SJCRH30 (cell line): ENCODE results near the gene SMAD3. TPM values are rescaled to one million over a fixed set of nuclear protein-coding genes. Genes with fewer than 3 reads are reported as not detected.

ENCODE experiments used
- DNase-seq, 2 experiments: peaks; one replicate each; pipeline ENCODE4 v3.0.0-alpha.2; 2015 to 2020
- H3K27ac ChIP-seq: fragments of 250-450 bp; sonication (Bioruptor Pico); 2 replicates; pipeline ENCODE4 v1.5.1; 2020; ENCODE audit warnings: mild to moderate bottlenecking, moderate library complexity
- H3K27me3 ChIP-seq: fragments of 250-450 bp; sonication (Bioruptor Pico); 2 replicates; pipeline ENCODE4 v1.5.1; 2020; ENCODE audit warnings: mild to moderate bottlenecking, moderate library complexity
- H3K36me3 ChIP-seq: fragments of 250-450 bp; sonication (Bioruptor Pico); 2 replicates; pipeline ENCODE4 v1.5.1; 2020; ENCODE audit warnings: mild to moderate bottlenecking, moderate library complexity
- H3K4me1 ChIP-seq: fragments of 250-450 bp; sonication (Bioruptor Pico); 2 replicates; pipeline ENCODE4 v1.5.1; 2020; ENCODE audit warnings: mild to moderate bottlenecking, moderate library complexity
- H3K4me3 ChIP-seq: fragments of 250-450 bp; sonication (Bioruptor Pico); 2 replicates; pipeline ENCODE4 v1.5.1; 2020; ENCODE audit warnings: mild to moderate bottlenecking, moderate library complexity
- H3K9me3 ChIP-seq: fragments of 250-450 bp; sonication (Bioruptor Pico); replicated peaks from 2 replicates; pipeline ENCODE4 v1.5.1; 2020; ENCODE audit warnings: mild to moderate bottlenecking, moderate library complexity
- total RNA-seq: library from RNA; depleted of rRNA; stranded (reverse); fragments of >200 nt; shearing (Covaris generic); gene quantifications from 2 replicates; pipeline ENCODE4 v1.2.3, GENCODE V29; 2014

Gene SMAD3
- total RNA-seq, 1 experiment from 2014 or later: 23.0 TPM

GRCh38 chr15:67108122-67108961 lies 42.9 kb downstream of the SMAD3 start:
- Histone ChIP-seq H3K27ac (peak overlapping the region; percentile 9; the same call in 1 of the 2 replicates), H3K4me3 (no peak overlapping the region)

DNA sequence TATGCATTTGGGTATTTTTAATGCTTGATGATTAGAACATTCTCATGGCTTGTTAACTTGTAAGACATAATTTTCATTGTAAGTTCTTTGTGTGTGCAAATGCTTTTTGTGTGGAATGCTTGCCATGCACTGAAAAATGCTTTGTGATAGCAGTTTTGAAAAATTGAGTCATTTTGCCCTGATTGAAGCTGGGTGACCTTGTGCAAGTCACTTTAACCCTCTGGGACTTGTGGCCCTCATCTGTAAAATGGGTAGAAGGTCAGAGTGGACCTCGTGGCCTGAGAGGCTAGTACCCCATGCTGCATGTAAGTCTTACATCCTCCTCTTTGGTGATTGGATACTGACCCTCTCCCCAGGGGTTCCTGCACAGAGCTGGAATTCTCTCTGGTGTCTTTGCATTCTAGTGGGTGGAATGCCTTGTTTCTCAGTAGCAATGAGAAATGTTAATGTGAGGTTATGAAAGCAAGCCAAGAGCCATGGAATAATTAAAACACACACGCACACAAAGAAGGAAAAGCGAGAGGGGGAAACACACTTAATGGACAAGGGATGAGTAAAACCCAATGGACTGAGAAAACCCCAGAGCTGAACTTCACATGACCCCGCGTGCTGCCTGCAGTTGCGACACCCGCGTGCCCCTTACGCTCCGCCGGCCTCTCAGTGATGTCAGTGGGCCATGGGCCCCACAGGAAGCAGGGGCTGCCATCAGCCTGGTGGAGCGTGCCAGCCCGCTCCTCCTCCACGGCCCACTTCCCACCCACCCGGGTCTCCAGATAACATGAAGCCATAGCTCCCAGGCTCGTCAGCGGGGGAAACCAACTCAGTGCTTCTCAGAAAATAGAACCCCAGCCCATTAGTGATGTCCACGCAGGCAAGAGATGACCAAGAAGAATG lies 44.0 kb downstream of the SMAD3 start:
- Histone ChIP-seq H3K9me3 (peaks cover 10% of the 10 kb centered on the region; the same call in 1 of the 2 replicates), H3K36me3 (peaks cover 4% of the 10 kb centered on the region; the same call in 1 of the 2 replicates), H3K4me1 (peaks cover 41% of the 10 kb centered on the region), H3K27me3 (no peaks in the 10 kb centered on the region), H3K27ac (peak overlapping the region; percentile 4; the same call in 1 of the 2 replicates), H3K4me3 (no peak overlapping the region)
- DNase-seq: peak; percentile 40 to 41

More at GRCh38 chr15:67108122-67108961, 42.9 kb downstream of the SMAD3 start:
- H3K27me3 ChIP-seq: no peaks in the 10 kb centered on the region
- H3K36me3 ChIP-seq: peaks cover 4% of the 10 kb centered on the region; the same call in 1 of the 2 replicates
- DNase-seq: peak in 1 of 2 experiments; percentile 32
- peaks cover 41% of the 10 kb centered on the region for H3K4me1 ChIP-seq
- peaks cover 10% of the 10 kb centered on the region; the same call in 1 of the 2 replicates for H3K9me3 ChIP-seq

DNA sequence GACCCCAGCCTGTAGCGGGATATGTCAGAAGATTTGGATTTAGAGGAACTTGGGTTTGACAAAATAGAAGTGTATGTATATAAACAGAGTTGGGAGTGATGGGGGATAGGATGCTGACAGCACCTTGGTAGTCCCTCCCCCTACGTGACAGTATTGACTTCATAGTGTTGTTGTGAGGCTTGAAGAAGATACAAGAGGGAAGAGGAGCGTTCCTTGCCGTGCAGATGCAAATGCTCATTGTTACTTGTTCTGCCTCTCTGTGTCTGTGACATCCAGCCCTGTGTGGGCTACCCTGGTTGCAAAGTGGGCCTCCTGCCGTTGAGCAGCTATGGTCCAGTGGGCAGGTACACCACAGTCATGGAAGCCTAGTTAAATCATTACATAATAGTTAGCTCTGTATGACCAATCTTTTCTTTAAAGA lies 45.0 kb downstream of the SMAD3 start:
- Histone ChIP-seq H3K27me3 (no peaks in the 10 kb centered on the region), H3K27ac (no peak overlapping the region), H3K36me3 (peaks cover 4% of the 10 kb centered on the region; the same call in 1 of the 2 replicates), H3K9me3 (peaks cover 10% of the 10 kb centered on the region; the same call in 1 of the 2 replicates), H3K4me1 (peaks cover 32% of the 10 kb centered on the region), H3K4me3 (no peak overlapping the region)
- no peak for DNase-seq

- peaks cover 10% of the 10 kb centered on the region; the same call in 1 of the 2 replicates for H3K9me3 ChIP-seq
- H3K27ac ChIP-seq: no peak overlapping the region
- no peak overlapping the region for H3K4me3 ChIP-seq
- H3K4me1 ChIP-seq: peaks cover 24% of the 10 kb centered on the region
- no peaks in the 10 kb centered on the region for H3K27me3 ChIP-seq
- peaks cover 6% of the 10 kb centered on the region; the same call in 1 of the 2 replicates for H3K36me3 ChIP-seq
- DNase-seq: no peak
Observed at GRCh38 chr15:67110958-67111864, 45.8 kb downstream of the SMAD3 start.

DNA sequence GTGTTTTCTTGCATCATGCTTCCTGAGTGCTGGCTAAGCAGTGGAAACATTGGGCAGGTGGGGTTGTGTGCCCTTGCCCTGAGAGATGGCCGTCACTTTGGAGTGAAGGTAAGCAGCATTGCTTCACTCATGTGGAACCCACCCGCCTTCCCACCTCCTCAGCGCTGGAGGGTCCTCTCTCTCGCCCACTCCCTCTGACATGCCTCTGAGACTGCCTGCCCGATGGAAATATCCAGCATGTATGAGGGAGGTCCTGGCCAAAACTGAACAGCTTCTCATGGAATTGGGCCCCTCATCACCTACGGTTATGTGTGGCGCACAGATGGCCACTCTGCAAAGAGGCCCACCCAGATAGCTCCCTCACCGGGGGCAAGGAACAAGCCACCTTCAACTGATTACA lies 48.6 kb downstream of the SMAD3 start:
- Histone ChIP-seq H3K4me1 (peaks cover under 1% of the 10 kb centered on the region; the same call in 1 of the 2 replicates), H3K36me3 (peaks cover 9% of the 10 kb centered on the region; the same call in 1 of the 2 replicates), H3K27me3 (no peaks in the 10 kb centered on the region), H3K4me3 (no peak overlapping the region), H3K27ac (no peak overlapping the region), H3K9me3 (peaks cover 10% of the 10 kb centered on the region; the same call in 1 of the 2 replicates)
- no peak for DNase-seq

DNA sequence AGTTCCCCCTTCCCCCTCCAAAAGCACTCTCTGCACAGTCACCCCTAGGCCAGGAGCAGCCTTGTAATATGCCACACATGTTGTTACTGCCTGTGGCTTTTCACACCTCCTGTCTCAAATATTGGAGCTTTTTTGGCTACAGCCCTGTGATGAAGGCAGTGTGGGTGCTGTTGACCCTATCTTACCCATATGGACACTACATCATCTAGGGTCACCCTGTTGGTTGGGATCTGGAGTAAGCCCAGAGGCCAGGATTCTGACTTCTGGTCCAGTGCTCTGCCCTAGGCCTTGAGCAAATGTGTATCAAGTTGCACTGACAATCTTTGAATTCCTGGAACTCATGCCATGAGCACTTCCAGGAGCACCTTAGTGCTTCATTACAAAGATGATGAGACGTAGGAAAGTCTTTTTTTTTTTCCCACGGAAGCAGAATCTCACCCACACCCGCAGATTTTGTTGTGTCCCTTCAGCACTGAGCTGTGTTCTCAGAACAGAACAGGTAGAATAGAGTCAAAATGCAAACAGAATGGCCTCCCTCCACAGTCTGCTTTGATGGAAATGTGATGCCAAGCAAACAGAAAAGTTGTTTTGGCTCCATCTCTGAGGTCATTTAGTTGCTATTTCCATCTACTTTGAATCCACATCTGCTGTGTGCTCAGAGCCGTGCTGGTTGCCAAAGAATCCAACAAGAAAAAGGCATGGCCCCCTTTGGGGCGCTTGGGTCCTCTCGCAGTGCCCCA lies 49.6 kb downstream of the SMAD3 start:
- DNase-seq: no peak
- H3K27ac ChIP-seq: no peak overlapping the region

DNA sequence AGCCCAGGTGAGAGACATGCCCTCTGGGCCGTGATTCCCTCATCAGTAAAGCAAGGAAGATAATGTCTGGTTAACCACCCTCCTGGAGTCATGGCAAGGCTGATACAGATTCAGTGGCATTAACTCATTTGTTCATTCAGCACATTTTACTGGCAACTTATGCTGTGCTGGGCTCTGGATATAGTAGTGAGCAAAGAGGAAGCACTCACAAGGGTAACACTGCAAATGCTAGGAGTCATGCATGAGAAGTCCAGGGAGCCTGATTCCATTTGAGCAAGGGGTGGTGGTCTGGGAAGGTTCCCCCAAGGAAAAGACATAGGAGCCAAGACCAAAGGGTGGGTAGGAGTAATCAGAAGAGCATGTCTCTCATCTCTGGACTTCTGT lies 50.2 kb downstream of the SMAD3 start:
- H3K4me3 ChIP-seq: no peak overlapping the region
- H3K27me3 ChIP-seq: no peaks in the 10 kb centered on the region
- H3K4me1 ChIP-seq: no peaks in the 10 kb centered on the region; the same call in 1 of the 2 replicates
- no peak overlapping the region for H3K27ac ChIP-seq
- peaks cover 10% of the 10 kb centered on the region; the same call in 1 of the 2 replicates for H3K9me3 ChIP-seq
- no peak for DNase-seq
- peaks cover 8% of the 10 kb centered on the region; the same call in 1 of the 2 replicates for H3K36me3 ChIP-seq

More for the DNA sequence above, 49.6 kb downstream of the SMAD3 start:
- Histone ChIP-seq H3K4me3 (no peak overlapping the region), H3K36me3 (peaks cover 9% of the 10 kb centered on the region; the same call in 1 of the 2 replicates), H3K9me3 (peaks cover 10% of the 10 kb centered on the region; the same call in 1 of the 2 replicates), H3K4me1 (no peaks in the 10 kb centered on the region; the same call in 1 of the 2 replicates), H3K27me3 (no peaks in the 10 kb centered on the region)

DNA sequence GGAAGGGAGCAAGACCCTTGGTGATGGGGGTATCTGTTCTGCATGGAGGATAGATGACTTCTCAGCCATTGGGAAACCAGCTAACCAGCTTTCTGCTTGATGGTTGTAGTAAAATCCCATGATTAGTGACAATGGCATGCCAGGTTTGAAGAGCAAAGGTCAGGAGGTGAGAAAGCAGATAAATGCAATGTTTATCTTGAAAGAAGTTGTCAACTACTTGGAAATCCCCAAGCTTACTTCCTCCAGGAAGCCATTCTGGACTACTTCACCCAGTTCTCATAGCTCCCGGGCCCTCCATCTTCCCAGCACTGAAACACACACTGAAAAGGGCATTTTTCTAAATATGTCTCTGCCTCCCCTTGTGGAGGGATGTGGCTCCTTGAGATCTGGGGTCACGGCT lies 51.3 kb downstream of the SMAD3 start:
- DNase-seq: no peak
- Histone ChIP-seq H3K27ac (no peak overlapping the region), H3K9me3 (no peaks in the 10 kb centered on the region), H3K4me1 (no peaks in the 10 kb centered on the region; the same call in 1 of the 2 replicates), H3K27me3 (no peaks in the 10 kb centered on the region), H3K4me3 (no peak overlapping the region), H3K36me3 (peaks cover 5% of the 10 kb centered on the region; the same call in 1 of the 2 replicates)

GRCh38 chr15:67117370-67117769 lies 52.0 kb downstream of the SMAD3 start:
- Histone ChIP-seq H3K27me3 (no peaks in the 10 kb centered on the region), H3K4me3 (no peak overlapping the region), H3K9me3 (no peaks in the 10 kb centered on the region), H3K4me1 (no peaks in the 10 kb centered on the region; the same call in 1 of the 2 replicates), H3K36me3 (peaks cover 5% of the 10 kb centered on the region; the same call in 1 of the 2 replicates), H3K27ac (no peak overlapping the region)
- DNase-seq: no peak

DNA sequence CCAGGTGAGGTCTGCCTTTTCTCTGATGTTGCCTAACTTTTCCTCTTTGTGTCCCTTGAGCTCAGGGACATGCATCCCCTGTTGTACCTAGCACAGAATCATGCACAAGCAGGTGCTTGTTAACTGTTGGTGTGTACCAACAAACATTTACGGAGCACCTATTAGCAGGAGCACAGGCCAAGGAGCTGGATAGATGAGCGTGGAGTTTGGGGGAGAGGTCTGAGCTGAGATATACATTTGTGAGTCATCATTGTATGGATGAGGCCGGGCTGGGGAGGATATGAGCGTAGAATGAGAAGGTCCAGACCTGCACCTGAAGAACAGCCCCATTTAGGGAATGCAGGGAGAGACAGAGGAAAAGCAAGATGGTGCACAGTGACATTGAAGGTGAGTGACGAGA lies 53.4 kb downstream of the SMAD3 start:
- no peaks in the 10 kb centered on the region; the same call in 1 of the 2 replicates for H3K4me1 ChIP-seq
- no peaks in the 10 kb centered on the region for H3K27me3 ChIP-seq
- no peak overlapping the region for H3K27ac ChIP-seq
- no peak for DNase-seq
- H3K9me3 ChIP-seq: no peaks in the 10 kb centered on the region
- peaks cover 5% of the 10 kb centered on the region; the same call in 1 of the 2 replicates for H3K36me3 ChIP-seq
- H3K4me3 ChIP-seq: no peak overlapping the region

GRCh38 chr15:67119238-67119846 lies 53.9 kb downstream of the SMAD3 start:
- no peak for DNase-seq
- H3K9me3 ChIP-seq: no peaks in the 10 kb centered on the region
- H3K4me1 ChIP-seq: peaks cover 4% of the 10 kb centered on the region; the same call in 1 of the 2 replicates
- no peak overlapping the region for H3K4me3 ChIP-seq
- no peaks in the 10 kb centered on the region for H3K27me3 ChIP-seq
- H3K27ac ChIP-seq: no peak overlapping the region
- peaks cover 5% of the 10 kb centered on the region; the same call in 1 of the 2 replicates for H3K36me3 ChIP-seq

- no peaks in the 10 kb centered on the region for H3K27me3 ChIP-seq
- no peak overlapping the region for H3K27ac ChIP-seq
- no peaks in the 10 kb centered on the region for H3K9me3 ChIP-seq
- H3K4me3 ChIP-seq: no peak overlapping the region
- DNase-seq: no peak
- H3K4me1 ChIP-seq: peaks cover 13% of the 10 kb centered on the region
- peaks cover 5% of the 10 kb centered on the region; the same call in 1 of the 2 replicates for H3K36me3 ChIP-seq
Observed at GRCh38 chr15:67120009-67120838, 54.8 kb downstream of the SMAD3 start.
